PC-3 (cell line): ENCODE measurements around the gene ELP5. TPM values are rescaled to one million over a fixed set of nuclear protein-coding genes. Genes with fewer than 3 reads are reported as not detected.
A peak's percentile ranks its signal among the peaks of the same experiment; 100 is the strongest.

Experiments
- ATAC-seq: fragments of 200-7000 bp; cut with Tn5 transposase; 2 replicates; pipeline ENCODE4 v1.9.1; 2020; ENCODE audit warnings: mild to moderate bottlenecking, moderate library complexity
- BruUV-seq: library from RNA; stranded (reverse); fragments of 400-500 nt; replicated peaks from 2 replicates; lab custom pipeline; 2021; lab: Mats Ljungman, UMichigan
- CTCF ChIA-PET: fragments of 300-600 bp; sonication (Branson Sonifier 250); formaldehyde crosslinking; loops from one replicate; lab custom pipeline; 2022; ENCODE audit warnings: antibody characterized with exemption; lab: Charles Lee
- POLR2A ChIA-PET: fragments of 300-600 bp; sonication (Branson Sonifier 250); formaldehyde crosslinking; loops from one replicate; lab custom pipeline; 2022; ENCODE audit warnings: antibody characterized with exemption; ENCODE audit not compliant: unreplicated experiment; lab: Charles Lee
- DNase-seq: peaks from one replicate; pipeline ENCODE4 v3.0.0-alpha.2; 2015
- H2AFZ ChIP-seq: fragments of 300-600 bp; sonication (generic); 2 replicates; pipeline ENCODE4 v1.6.0; 2016; ENCODE audit warnings: antibody characterized with exemption, low read length
- H3F3A ChIP-seq: fragments of 300-600 bp; sonication (generic); one replicate; pipeline ENCODE4 v1.6.0; 2017; ENCODE audit warnings: antibody characterized with exemption, low read length, control low read depth, mild to moderate bottlenecking; ENCODE audit not compliant: unreplicated experiment
- H3K27ac ChIP-seq: fragments of 300-600 bp; sonication (generic); 2 replicates; pipeline ENCODE4 v1.5.1; 2016; ENCODE audit warnings: mild to moderate bottlenecking, low read length
- H3K27me3 ChIP-seq: fragments of 300-600 bp; sonication (generic); 2 replicates; pipeline ENCODE4 v1.6.1; 2016; ENCODE audit warnings: low read length, mixed read lengths
- H3K36me3 ChIP-seq: fragments of 300-600 bp; sonication (generic); 2 replicates; pipeline ENCODE4 v1.6.1; 2016; ENCODE audit warnings: low read depth, mixed run types, low read length, mixed read lengths
- H3K4me1 ChIP-seq: fragments of 300-600 bp; sonication (generic); 2 replicates; pipeline ENCODE4 v1.5.1; 2016; ENCODE audit warnings: low read length; ENCODE audit not compliant: insufficient read depth
- H3K4me2 ChIP-seq: fragments of 300-600 bp; sonication (generic); 2 replicates; pipeline ENCODE4 v1.6.0; 2016; ENCODE audit warnings: low read length
- H3K4me3 ChIP-seq: fragments of 300-600 bp; sonication (generic); 2 replicates; pipeline ENCODE4 v1.5.1; 2016; ENCODE audit warnings: mild to moderate bottlenecking, low read length, mixed read lengths
- H3K79me2 ChIP-seq: fragments of 300-600 bp; sonication (generic); 2 replicates; pipeline ENCODE4 v1.6.1; 2017; ENCODE audit warnings: low read length, mixed read lengths
- H3K9ac ChIP-seq: fragments of 300-600 bp; sonication (generic); 2 replicates; pipeline ENCODE4 v1.6.0; 2016; ENCODE audit warnings: mild to moderate bottlenecking, low read length
- H3K9me2 ChIP-seq: fragments of 300-600 bp; sonication (generic); replicated peaks from 2 replicates; pipeline ENCODE4 v1.6.1; 2016; ENCODE audit warnings: mixed run types, low read length, mixed read lengths
- H3K9me3 ChIP-seq: fragments of 300-600 bp; sonication (generic); 2 replicates; pipeline ENCODE4 v1.6.1; 2016; ENCODE audit warnings: low read length, mixed read lengths
- H4K20me1 ChIP-seq: fragments of 300-600 bp; sonication (generic); 2 replicates; pipeline ENCODE4 v1.6.1; 2016; ENCODE audit warnings: low read length, mixed read lengths
- CTCF ChIP-seq: fragments of 300-600 bp; sonication (generic); conservative IDR thresholded peaks from 2 replicates; pipeline ENCODE4 v1.5.1; 2017; ENCODE audit warnings: antibody characterized with exemption, low read depth, mild to moderate bottlenecking, low read length
- EZH2 ChIP-seq: fragments of 300-600 bp; sonication (generic); IDR thresholded peaks from one replicate; pipeline ENCODE4 v1.6.1; 2017; ENCODE audit warnings: antibody characterized with exemption, mild to moderate bottlenecking, low read length; ENCODE audit not compliant: unreplicated experiment
- EZH2phosphoT487 ChIP-seq: fragments of 300-600 bp; sonication (generic); IDR thresholded peaks from 2 replicates; pipeline ENCODE4 v1.6.1; 2018; ENCODE audit warnings: mild to moderate bottlenecking, antibody characterized with exemption, low read length, borderline replicate concordance
- intact Hi-C: fragments of 100-400 bp; cut with micrococcal nuclease; formaldehyde crosslinking; loops from 2 replicates; pipeline ENCODE4 v1.9.0; 2023
- total RNA-seq: library from RNA; depleted of rRNA; stranded (reverse); fragments of >200 nt; gene quantifications from 2 replicates; pipeline ENCODE4 v1.2.3, GENCODE V29; 2014

Gene ELP5
- total RNA-seq, 1 experiment from 2014 or later: 67.5 TPM

GRCh38 chr17:7219229-7219811 is 32.7 kb upstream of the ELP5 start:
- BruUV-seq: no TSS peak
- Histone ChIP-seq H3F3A (no peaks in the 10 kb centered on the region), H3K9me3 (no peaks in the 10 kb centered on the region), H3K4me3 (peak overlapping the region; percentile 81), H3K9me2 (no peaks in the 10 kb centered on the region), H3K4me1 (peaks cover 34% of the 10 kb centered on the region), H2AFZ (no peak overlapping the region; the same call in 1 of the 2 replicates), H3K36me3 (peaks cover 26% of the 10 kb centered on the region), H4K20me1 (peaks cover 14% of the 10 kb centered on the region; the same call in 1 of the 2 replicates), H3K27ac (peak overlapping the region; percentile 97), H3K9ac (peak overlapping the region; percentile 97), H3K4me2 (peak overlapping the region; percentile 86), H3K79me2 (peaks cover 38% of the 10 kb centered on the region), H3K27me3 (no peaks in the 10 kb centered on the region)
- DNase-seq: no peak
- no peak for ATAC-seq
- ChIA-PET CTCF (no interaction called here), POLR2A (no interaction called here)
- intact Hi-C loops: no loop called here
- TF ChIP-seq CTCF (no peak), EZH2 (no peak), EZH2phosphoT487 (no peak)

DNA sequence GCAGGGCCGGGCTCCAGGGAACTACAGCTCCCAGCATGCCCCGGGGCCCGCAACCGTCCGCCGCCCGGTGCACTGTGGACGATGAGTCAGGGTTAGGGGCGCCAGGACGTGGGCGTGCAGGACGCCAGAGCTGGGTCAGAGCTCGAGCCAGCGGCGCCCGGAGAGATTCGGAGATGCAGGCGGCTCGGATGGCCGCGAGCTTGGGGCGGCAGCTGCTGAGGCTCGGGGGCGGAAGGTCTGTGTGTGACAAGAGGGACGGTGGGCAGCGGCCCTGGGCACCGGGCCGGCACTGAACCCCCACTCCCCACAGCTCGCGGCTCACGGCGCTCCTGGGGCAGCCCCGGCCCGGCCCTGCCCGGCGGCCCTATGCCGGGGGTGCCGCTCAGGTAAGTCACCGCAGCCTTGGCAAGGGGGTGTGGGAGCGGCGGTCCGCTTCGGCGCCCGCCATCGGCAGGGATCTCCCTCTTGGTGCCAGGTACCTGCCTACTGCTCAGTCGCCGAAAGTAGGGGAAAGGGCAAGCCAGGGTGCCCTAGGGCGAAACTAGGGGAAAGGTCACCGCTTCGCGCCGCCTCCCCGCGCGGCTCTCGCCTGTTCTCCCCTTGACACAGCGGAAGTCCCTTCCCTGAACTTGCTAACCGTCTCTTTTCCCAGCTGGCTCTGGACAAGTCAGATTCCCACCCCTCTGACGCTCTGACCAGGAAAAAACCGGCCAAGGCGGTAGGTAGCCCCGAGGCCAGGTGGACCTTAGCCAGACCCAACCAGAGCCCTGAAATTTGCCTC is 32.0 kb upstream of the ELP5 start, which contains the start of the genes ACADVL and DLG4:
Gene ACADVL (plus strand): TSS at position 127 of the 781 bp plus-strand sequence. CDS start 47 bp downstream, at position 174.
Gene DLG4 (minus strand): TSS at position 25 of the 781 bp plus-strand sequence.
- no peaks in the 10 kb centered on the region for H3K9me3 ChIP-seq
- peak within 1 kb of the TSS; percentile 97 for H3K9ac ChIP-seq
- peak within 1 kb of the TSS; percentile 81 for H3K4me3 ChIP-seq
- H3K27ac ChIP-seq: peak within 1 kb of the TSS; percentile 97
- peak within 1 kb of the TSS; percentile 50 for H2AFZ ChIP-seq
- no peaks in the 10 kb centered on the region for H3K27me3 ChIP-seq
- ATAC-seq (peak; percentile 66), DNase-seq (peak; percentile 85)
- ChIA-PET POLR2A (interaction anchor here (0.5 to 1.1 kb wide), 2 partner anchors 21 to 89 kb away, joined by 5 to 9 read pairs; no protein-coding TSS in a partner anchor), CTCF (interaction anchor here (0.7 to 1.0 kb wide), 2 partner anchors 41 to 184 kb away, joined by 3 to 4 read pairs; partner anchors contain the start of gene TMEM256)
- H3K36me3 ChIP-seq: peaks cover 26% of the 10 kb centered on the region
- TSS peak; percentile 21 for BruUV-seq
- peaks cover 38% of the 10 kb centered on the region for H3K79me2 ChIP-seq
- peaks cover 14% of the 10 kb centered on the region; the same call in 1 of the 2 replicates for H4K20me1 ChIP-seq
- H3K4me2 ChIP-seq: peak within 1 kb of the TSS; percentile 86
- peaks cover 34% of the 10 kb centered on the region for H3K4me1 ChIP-seq
- TF ChIP-seq CTCF: no peak
- TF ChIP-seq EZH2phosphoT487: no peak
- no peak for TF ChIP-seq EZH2
- H3K9me2 ChIP-seq: no peaks in the 10 kb centered on the region
- intact Hi-C loops: loop anchor here (2.0 kb wide), 1 partner anchor 15 kb away; the partner anchor contains the start of gene DVL2
- H3F3A ChIP-seq: no peaks in the 10 kb centered on the region
